GM19468 (cell line): Measurements from ENCODE around the gene SDHAF2.

Experiments used
- ATAC-seq: cut with Tn5 transposase; IDR thresholded peaks from one replicate; pipeline ENCODE4 v1.9.1; 2021; ENCODE audit warnings: mild to moderate bottlenecking, moderate library complexity, moderate number of reproducible peaks; ENCODE audit not compliant: unreplicated experiment; ENCODE audit errors: extremely low read depth

Gene SDHAF2

DNA sequence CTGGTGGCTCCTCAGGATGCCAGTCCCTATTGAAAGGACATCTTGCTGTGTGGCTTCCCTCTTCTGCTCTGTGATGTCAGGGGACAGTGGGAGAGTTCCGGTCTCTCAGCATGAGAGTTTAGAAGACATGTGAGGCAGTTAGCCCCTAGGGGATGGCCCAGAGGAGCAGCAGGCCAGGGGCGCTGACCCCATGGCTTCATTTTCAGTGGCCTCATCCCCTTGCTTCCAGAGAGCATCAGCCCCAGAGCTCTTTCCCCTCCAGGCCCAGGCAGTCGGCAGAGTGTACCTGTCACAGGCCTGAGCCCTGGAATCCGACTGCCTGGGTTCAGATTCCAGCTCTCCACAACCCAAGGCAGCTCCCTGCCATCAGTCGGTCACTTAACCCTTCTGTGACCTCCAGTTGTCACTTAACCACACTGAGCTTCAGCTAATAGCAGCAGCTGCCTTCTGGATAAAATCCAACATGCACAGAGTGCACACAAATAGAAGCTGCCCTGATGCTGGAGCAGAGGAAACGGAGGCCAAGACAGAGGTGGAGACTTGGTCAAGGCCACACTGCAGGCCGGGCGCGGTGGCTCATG lies 64.5 kb downstream of the SDHAF2 start:
- ATAC-seq, result no peak

- ATAC-seq, result no peak
Measured at GRCh38 chr11:61495801-61496601, 66.1 kb downstream of the SDHAF2 start.
